Thoracic aorta (tissue), 2 donors: Measurements from ENCODE around the gene PAM16. TPM values are rescaled to one million over a fixed set of nuclear protein-coding genes. Genes with fewer than 3 reads are reported as not detected.

Experiments
- ATAC-seq: fragments of 150-250 bp; one replicate; pipeline ENCODE4 v1.8.0; 2017; ENCODE audit warnings: low read depth; ENCODE audit not compliant: insufficient number of reproducible peaks, low FRiP score
- DNase-seq: peaks from one replicate; pipeline ENCODE4 v3.0.0-alpha.2; 2020; ENCODE audit warnings: low spot score
- H3K27ac ChIP-seq, 2 donors: fragments of 200-600 bp; sonication (generic); 1 replicate in 1 of 2; 2 replicates in 1 of 2; pipeline ENCODE4 v1.5.1; 2016; ENCODE audit warnings: mild to moderate bottlenecking in 2 of 2, moderate library complexity in 2 of 2
- H3K27me3 ChIP-seq: fragments of 200-600 bp; sonication (generic); replicated peaks from 2 replicates; pipeline ENCODE4 v1.6.0; 2016; ENCODE audit warnings: mild to moderate bottlenecking; ENCODE audit not compliant: insufficient read depth
- H3K36me3 ChIP-seq: fragments of 200-600 bp; sonication (generic); one replicate; pipeline ENCODE4 v1.5.1; 2016
- H3K4me1 ChIP-seq, 2 donors: fragments of 200-600 bp; sonication (generic); 1 replicate in 1 of 2; 2 replicates in 1 of 2; pipeline versions ENCODE4 v1.5.1 to v1.6.0; 2016; ENCODE audit warnings: low read depth in 2 of 2, mild to moderate bottlenecking in 1 of 2; ENCODE audit not compliant: control insufficient read depth in 1 of 2
- H3K4me3 ChIP-seq: fragments of 200-600 bp; sonication (generic); 2 replicates; pipeline ENCODE4 v1.5.1; 2016; ENCODE audit warnings: mild to moderate bottlenecking
- H3K9me3 ChIP-seq: fragments of 200-600 bp; sonication (generic); 2 replicates; pipeline ENCODE4 v1.5.1; 2016
- CTCF ChIP-seq: fragments of 200-600 bp; sonication (generic); IDR thresholded peaks from one replicate; pipeline ENCODE4 v1.5.1; 2019; ENCODE audit warnings: antibody characterized with exemption
- total RNA-seq, 2 donors: library from RNA; depleted of rRNA; stranded (reverse); fragments of >200 nt; gene quantifications; one replicate each; pipeline versions ENCODE4 v1.1.0 to v1.2.3, GENCODE V29; 2016

PAM16 gene
- total RNA-seq, 2 donors from 2014 or later, result 18.4 to 21.1 TPM

- H3K36me3 ChIP-seq, result peaks cover 4% of the 10 kb centered on the region
- no peak overlapping the region for H3K4me3 ChIP-seq
- no peak for DNase-seq
- H3K27ac ChIP-seq, result peak overlapping the region; percentile 94 to 99
- peaks cover 59 to 91% of the 10 kb centered on the region in 2 donors for H3K4me1 ChIP-seq
- no peaks in the 10 kb centered on the region for H3K27me3 ChIP-seq
- TF ChIP-seq CTCF, result no peak
- H3K9me3 ChIP-seq, result no peaks in the 10 kb centered on the region
- ATAC-seq, result peak; percentile 68
These were observed 37.3 kb upstream of the PAM16 start for GRCh38 chr16:4388271-4389021.

- peak overlapping the region; percentile 49 for H3K4me3 ChIP-seq
- H3K36me3 ChIP-seq, result peaks cover 8% of the 10 kb centered on the region
- TF ChIP-seq CTCF, result no peak
- H3K9me3 ChIP-seq, result no peaks in the 10 kb centered on the region
- no peak for DNase-seq
- H3K27me3 ChIP-seq, result no peaks in the 10 kb centered on the region
- H3K4me1 ChIP-seq, result peaks cover 60 to 91% of the 10 kb centered on the region in 2 donors
- H3K27ac ChIP-seq, result peak overlapping the region; percentile 94 to 99
- ATAC-seq, result no peak
These were observed 36.7 kb upstream of the PAM16 start for GRCh38 chr16:4387781-4388180.

- Histone ChIP-seq H3K4me3 (peak overlapping the region; percentile 27), H3K27me3 (no peaks in the 10 kb centered on the region), H3K4me1 (peaks cover 59 to 91% of the 10 kb centered on the region in 2 donors), H3K27ac (peak overlapping the region; percentile 94 to 99), H3K36me3 (peaks cover 15% of the 10 kb centered on the region), H3K9me3 (no peaks in the 10 kb centered on the region)
- ATAC-seq, result no peak
- TF ChIP-seq CTCF, result no peak
- no peak for DNase-seq
These were observed 35.9 kb upstream of the PAM16 start for GRCh38 chr16:4386951-4387565.

- DNase-seq (no peak), ATAC-seq (no peak)
- peaks cover 58 to 91% of the 10 kb centered on the region in 2 donors for H3K4me1 ChIP-seq
- no peak overlapping the region for H3K4me3 ChIP-seq
- H3K27ac ChIP-seq, result peak overlapping the region; percentile 94 to 99
- H3K27me3 ChIP-seq, result no peaks in the 10 kb centered on the region
- peaks cover 21% of the 10 kb centered on the region for H3K36me3 ChIP-seq
- TF ChIP-seq CTCF, result no peak
- no peaks in the 10 kb centered on the region for H3K9me3 ChIP-seq
These were observed 35.3 kb upstream of the PAM16 start for GRCh38 chr16:4386451-4386805.

GRCh38 chr16:4385789-4386450 lies 34.8 kb upstream of the PAM16 start:
- no peak overlapping the region for H3K4me3 ChIP-seq
- peaks cover 26% of the 10 kb centered on the region for H3K36me3 ChIP-seq
- peaks cover 60 to 96% of the 10 kb centered on the region in 2 donors for H3K4me1 ChIP-seq
- H3K27me3 ChIP-seq, result no peaks in the 10 kb centered on the region
- DNase-seq, result no peak
- H3K9me3 ChIP-seq, result no peaks in the 10 kb centered on the region
- TF ChIP-seq CTCF, result no peak
- ATAC-seq, result no peak
- H3K27ac ChIP-seq, result peak overlapping the region; percentile 94 to 99
